Right lobe of liver (tissue), 6 donors: ENCODE measurements around the gene SIL1. TPM values are rescaled to one million over a fixed set of nuclear protein-coding genes. Genes with fewer than 3 reads are reported as not detected.
"Not testable (repeated sequence)": the region's sequence is repeated elsewhere in the genome, so short reads cannot be mapped to it uniquely, and the experiment has no call there.

ENCODE experiments used
- ATAC-seq, 4 donors: fragments of 200-7000 bp; cut with Tn5 transposase; one replicate each; pipeline ENCODE4 v1.9.1; 2020; ENCODE audit warnings: mild to moderate bottlenecking in 4 of 4, moderate library complexity in 4 of 4
- DNase-seq, 3 donors: peaks; one replicate each; pipeline ENCODE4 v3.0.0-alpha.2; 2020
- H3K27ac ChIP-seq, 3 donors: fragments of 200-600 bp; one replicate each; pipeline ENCODE4 v1.8.0; 2022
- H3K27me3 ChIP-seq, 2 donors: fragments of 200-600 bp; one replicate each; pipeline ENCODE4 v1.8.0; 2022
- H3K36me3 ChIP-seq, 4 donors: fragments of 200-600 bp; sonication (generic) in 1 of 4; one replicate each; pipeline versions ENCODE4 v1.5.1 to v1.8.0; 2017 to 2022; ENCODE audit warnings: control low read depth in 1 of 4
- H3K4me1 ChIP-seq, 4 donors: fragments of 200-600 bp; sonication (generic) in 1 of 4; one replicate each; pipeline versions ENCODE4 v1.5.1 to v1.8.0; 2017 to 2022; ENCODE audit warnings: control low read depth in 1 of 4
- H3K4me3 ChIP-seq, 3 donors: fragments of 200-600 bp; one replicate each; pipeline ENCODE4 v1.8.0; 2022
- H3K9me3 ChIP-seq, 4 donors: fragments of 200-600 bp; sonication (generic) in 1 of 4; one replicate each; pipeline versions ENCODE4 v1.5.1 to v1.8.0; 2017 to 2022; ENCODE audit warnings: control low read depth in 1 of 4
- CTCF ChIP-seq, 4 donors: fragments of 200-600 bp in 3 of 4; fragments of 450-650 bp in 1 of 4; IDR thresholded peaks; one replicate each; pipeline versions ENCODE4 v1.5.1 to v1.8.0; 2016 to 2022; ENCODE audit warnings: antibody characterized with exemption in 4 of 4, mild to moderate bottlenecking in 2 of 4
- POLR2A ChIP-seq: fragments of 450-650 bp; IDR thresholded peaks from one replicate; pipeline ENCODE4 v1.6.1; 2017; ENCODE audit warnings: antibody characterized with exemption, mild to moderate bottlenecking
- WGBS: methylation state at CpG from one replicate; pipeline ENCODE4 v1.1.6; 2018; ENCODE audit warnings: low coverage, low lambda C conversion rate; ENCODE audit not compliant: insufficient coverage; ENCODE audit errors: missing lambda C conversion rate; 5-methylcytosine and 5-hydroxymethylcytosine counted together
- intact Hi-C, 2 donors: fragments of 100-400 bp; cut with DNase I; formaldehyde crosslinking; loops; one replicate each; pipeline versions ENCODE4 v1.11.2 to v1.14.1; 2022
- total RNA-seq, 6 experiments: library from RNA; depleted of rRNA in 2 of 6; stranded (reverse); fragments of >200 nt in 2 of 6; fragmentation: NEBNext Ultra II Directional in 3 of 6; extraction: Animal tissue kit (Norgen Biotek cat#: 25700) in 3 of 6; gene quantifications; one replicate each; pipeline versions ENCODE4 v1.1.0 to v1.2.4, GENCODE V29; 2016 to 2023
- donor health status: DM: no; HTN: yes; CAD: no.
- donor health status: DM: no; HTN: no; CAD: no.
- donor health status: DM: no; HTN: no; CAD: no.
- donor health status: DM: no; HTN: yes; CAD: no.
- donor health status: DM: no; HTN: yes; CAD: no.

Gene SIL1
- total RNA-seq, 6 experiments from 2014 or later, result 57.6 to 94.9 (median 67.0) TPM

GRCh38 chr5:139226131-139226530 lies 28.0 kb upstream of the SIL1 start:
- Histone ChIP-seq H3K27me3 (no peaks in the 10 kb centered on the region), H3K4me1 (no peaks in the 10 kb centered on the region), H3K27ac (no peak overlapping the region), H3K9me3 (no peaks in the 10 kb centered on the region), H3K36me3 (no peaks in the 10 kb centered on the region), H3K4me3 (no peak overlapping the region)
- WGBS, result 100% methylated on average over 2 of the region's 2 CpGs
- DNase-seq (no peak), ATAC-seq (no peak)
- no peak for TF ChIP-seq POLR2A
- no peak for TF ChIP-seq CTCF (IDR thresholded peaks at IDR 0.05)
- intact Hi-C loops, result no loop called here

GRCh38 chr5:139223481-139223880 lies 25.3 kb upstream of the SIL1 start:
- Histone ChIP-seq H3K36me3 (no peaks in the 10 kb centered on the region), H3K9me3 (no peaks in the 10 kb centered on the region), H3K4me3 (no peak overlapping the region), H3K27me3 (no peaks in the 10 kb centered on the region), H3K27ac (no peak overlapping the region), H3K4me1 (no peaks in the 10 kb centered on the region)
- DNase-seq, result no peak
- 86% methylated on average over 3 of the region's 3 CpGs for WGBS
- TF ChIP-seq POLR2A (no peak), CTCF (IDR thresholded peaks at IDR 0.05) (no peak)
- intact Hi-C loops, result no loop called here
- no peak for ATAC-seq

DNA sequence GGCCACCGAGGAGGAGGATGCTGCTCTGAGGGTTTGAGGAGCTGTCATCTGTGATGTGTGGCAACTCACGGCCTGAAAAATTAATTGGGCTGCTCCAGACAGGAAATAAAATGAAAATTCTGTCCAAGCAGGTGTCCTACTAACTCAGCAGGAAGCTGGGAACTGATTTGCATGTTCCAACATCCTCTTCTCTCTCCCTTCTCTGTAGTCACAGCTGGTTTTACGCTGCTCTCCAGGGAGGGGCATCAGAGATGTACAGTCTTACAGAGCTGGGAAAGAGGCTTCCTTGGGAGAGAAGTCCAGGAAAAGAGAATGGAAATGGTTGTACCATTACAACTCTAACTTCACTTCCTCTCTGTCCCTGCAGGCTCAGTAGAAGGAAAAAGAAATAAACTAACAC lies 24.2 kb upstream of the SIL1 start:
- WGBS, result 60% methylated on average over 3 of the region's 3 CpGs
- H3K27ac ChIP-seq, result no peak overlapping the region
- H3K36me3 ChIP-seq, result no peaks in the 10 kb centered on the region
- no peaks in the 10 kb centered on the region for H3K4me1 ChIP-seq
- H3K9me3 ChIP-seq, result no peaks in the 10 kb centered on the region
- H3K27me3 ChIP-seq, result no peaks in the 10 kb centered on the region
- intact Hi-C loops, result no loop called here
- TF ChIP-seq POLR2A (no peak), CTCF (IDR thresholded peaks at IDR 0.05) (no peak)
- no peak overlapping the region for H3K4me3 ChIP-seq
- no peak for ATAC-seq
- no peak for DNase-seq

GRCh38 chr5:139218038-139218437 lies 19.9 kb upstream of the SIL1 start:
- H3K27ac ChIP-seq, DNase-seq, H3K36me3 ChIP-seq, H3K4me3 ChIP-seq, H3K27me3 ChIP-seq, H3K4me1 ChIP-seq, H3K9me3 ChIP-seq, intact Hi-C loops, ATAC-seq: not testable (repeated sequence)
- WGBS, result 78% methylated on average over 5 of the region's 7 CpGs

DNA sequence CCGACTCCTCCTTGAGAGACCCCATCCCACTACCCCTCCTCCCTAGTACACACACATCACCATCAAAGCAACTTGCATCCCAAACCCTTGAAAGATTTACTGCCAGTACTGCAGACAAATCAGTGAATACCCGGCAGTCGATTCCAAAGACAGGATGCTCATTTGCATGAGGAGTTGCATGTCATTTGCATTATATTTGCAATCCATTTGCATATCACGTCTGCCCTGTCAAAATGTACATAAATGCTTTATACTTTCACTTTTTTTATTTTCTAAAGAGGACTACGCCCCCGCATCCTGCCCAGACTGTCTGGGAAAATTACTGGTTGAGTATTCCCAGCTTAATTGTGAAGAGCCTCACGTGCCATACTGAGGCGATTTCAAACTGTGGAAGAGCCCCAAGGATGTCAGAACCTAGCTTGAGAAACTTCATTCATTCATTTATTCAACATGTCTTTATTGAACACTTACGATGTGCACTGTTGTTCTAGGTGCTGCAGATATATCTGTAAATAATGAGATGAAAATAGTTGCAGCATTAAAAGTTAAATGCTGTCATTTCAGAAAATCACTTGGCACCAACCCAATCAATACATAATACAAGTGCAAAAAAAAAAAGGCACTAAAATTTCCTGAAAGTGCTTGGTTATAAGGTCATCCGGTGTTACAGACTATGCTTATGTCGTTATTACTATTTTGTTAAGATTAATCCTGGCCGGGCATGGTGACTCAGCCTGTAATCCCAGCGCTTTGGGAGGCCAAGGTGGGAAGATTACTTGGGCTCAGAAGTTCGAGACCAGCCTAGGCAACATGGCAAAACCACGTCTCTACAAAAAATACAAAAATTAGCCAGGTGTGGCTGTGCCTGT lies 17.2 kb upstream of the SIL1 start:
- no peak overlapping the region for H3K27ac ChIP-seq
- H3K27me3 ChIP-seq, result no peaks in the 10 kb centered on the region
- ATAC-seq (peak in 1 of 4 donors; percentile 55), DNase-seq (no peak)
- 58% methylated on average over 15 of the region's 15 CpGs for WGBS
- TF ChIP-seq CTCF (IDR thresholded peaks at IDR 0.05) (no peak), POLR2A (no peak)
- H3K9me3 ChIP-seq, result no peaks in the 10 kb centered on the region
- H3K4me1 ChIP-seq, result no peaks in the 10 kb centered on the region
- no peaks in the 10 kb centered on the region for H3K36me3 ChIP-seq
- intact Hi-C loops, result no loop called here
- H3K4me3 ChIP-seq, result no peak overlapping the region
